Common myeloid progenitor, CD34-positive (primary cell): ENCODE measurements around the gene NUBPL.

ENCODE experiments used
- CTCF ChIA-PET: fragments of 350-600 bp; sonication (Branson Sonifier 250); formaldehyde crosslinking; loops from one replicate; lab custom pipeline; 2021; ENCODE audit warnings: antibody characterized with exemption; lab: Charles Lee
- POLR2A ChIA-PET: fragments of 350-600 bp; sonication (Branson Sonifier 250); formaldehyde crosslinking; loops from one replicate; lab custom pipeline; 2021; ENCODE audit warnings: antibody characterized with exemption; lab: Charles Lee
- DNase-seq, 3 donors: peaks; one replicate each; pipeline versions ENCODE4 v3.0.0 to v3.0.0-alpha.2; 2013
- H3K27ac ChIP-seq, 2 experiments: 1 replicate in 1 of 2; 2 replicates in 1 of 2; pipeline ENCODE4 v1.7.0; 2013; ENCODE audit warnings: inconsistent platforms in 2 of 2, low read length in 2 of 2, mild to moderate bottlenecking in 2 of 2, low read depth in 1 of 2, moderate library complexity in 1 of 2; ENCODE audit not compliant: severe bottlenecking in 2 of 2, insufficient read depth in 1 of 2, poor library complexity in 1 of 2
- H3K27me3 ChIP-seq, 5 experiments: replicated peaks in 2 of 5; 1 replicate in 3 of 5; 2 replicates in 2 of 5; pipeline versions ENCODE4 v1.6.1 to v1.7.0; 2013; ENCODE audit warnings: low read length in 4 of 5, mild to moderate bottlenecking in 2 of 5, moderate library complexity in 2 of 5, inconsistent platforms in 1 of 5; ENCODE audit not compliant: insufficient read depth in 5 of 5, control insufficient read depth in 4 of 5
- H3K36me3 ChIP-seq, 4 experiments: 1 replicate in 2 of 4; 2 replicates in 2 of 4; pipeline versions ENCODE4 v1.6.1 to v1.7.0; 2013; ENCODE audit warnings: low read length in 3 of 4, control low read depth in 1 of 4, mild to moderate bottlenecking in 1 of 4; ENCODE audit not compliant: control insufficient read depth in 4 of 4, insufficient read depth in 4 of 4
- H3K4me1 ChIP-seq, 4 experiments: 1 replicate in 3 of 4; 2 replicates in 1 of 4; pipeline versions ENCODE4 v1.6.1 to v1.7.1; 2013; ENCODE audit warnings: low read length in 3 of 4, mild to moderate bottlenecking in 3 of 4, control low read depth in 1 of 4, inconsistent platforms in 1 of 4, moderate library complexity in 1 of 4; ENCODE audit not compliant: control insufficient read depth in 4 of 4, insufficient read depth in 4 of 4; ENCODE audit errors: control extremely low read depth in 1 of 4
- H3K4me3 ChIP-seq, 7 experiments: 1 replicate in 4 of 7; 2 replicates in 3 of 7; pipeline versions ENCODE4 v1.5.1 to v1.7.0; 2013; ENCODE audit warnings: mild to moderate bottlenecking in 7 of 7, low read length in 6 of 7, moderate library complexity in 6 of 7, inconsistent platforms in 2 of 7, low read depth in 2 of 7, control low read depth in 1 of 7; ENCODE audit not compliant: insufficient read depth in 4 of 7, control insufficient read depth in 1 of 7; ENCODE audit errors: extremely low read depth in 1 of 7
- H3K9me3 ChIP-seq, 5 experiments: 1 replicate in 4 of 5; 2 replicates in 1 of 5; pipeline versions ENCODE4 v1.6.1 to v1.7.1; 2013; ENCODE audit warnings: low read length in 4 of 5, mild to moderate bottlenecking in 2 of 5, inconsistent platforms in 1 of 5, low read depth in 1 of 5, moderate library complexity in 1 of 5; ENCODE audit not compliant: control insufficient read depth in 4 of 5, insufficient read depth in 2 of 5; ENCODE audit errors: control extremely low read depth in 1 of 5
- WGBS: methylation state at CpG from one replicate; pipeline ENCODE4 v1.1.5; 2013; ENCODE audit not compliant: insufficient coverage; 5-methylcytosine and 5-hydroxymethylcytosine counted together

The NUBPL gene

GRCh38 chr14:31682768-31683167 lies 121.6 kb downstream of the NUBPL start:
- Histone ChIP-seq H3K36me3 (peaks cover 0 to 18% (median 3%) of the 10 kb centered on the region in 4 experiments), H3K9me3 (peaks cover 0 to 22% (median 0%) of the 10 kb centered on the region in 5 experiments), H3K27ac (no peak overlapping the region), H3K27me3 (no peaks in the 10 kb centered on the region), H3K4me1 (no peaks in the 10 kb centered on the region), H3K4me3 (no peak overlapping the region)
- 100% methylated on average over 1 of the region's 2 CpGs for WGBS
- CTCF ChIA-PET: no interaction called here
- POLR2A ChIA-PET: no interaction called here
- no peak for DNase-seq

GRCh38 chr14:31687726-31688125 lies 126.5 kb downstream of the NUBPL start:
- H3K4me3 ChIP-seq: no peak overlapping the region
- H3K27me3 ChIP-seq: no peaks in the 10 kb centered on the region
- DNase-seq: peak in 2 of 3 donors; percentile 2 to 37
- H3K36me3 ChIP-seq: peaks cover 0 to 3% (median 0%) of the 10 kb centered on the region in 4 experiments
- H3K27ac ChIP-seq: no peak overlapping the region
- POLR2A ChIA-PET: no interaction called here
- no CpG with 5 or more reads among the region's 1 CpG for WGBS
- H3K4me1 ChIP-seq: no peaks in the 10 kb centered on the region
- H3K9me3 ChIP-seq: peaks cover 0 to 15% (median 0%) of the 10 kb centered on the region in 5 experiments
- CTCF ChIA-PET: no interaction called here

GRCh38 chr14:31690056-31690455 lies 128.9 kb downstream of the NUBPL start:
- ChIA-PET CTCF (no interaction called here), POLR2A (no interaction called here)
- no peaks in the 10 kb centered on the region for H3K27me3 ChIP-seq
- WGBS: 93% methylated on average over 1 of the region's 3 CpGs
- H3K4me3 ChIP-seq: no peak overlapping the region
- H3K9me3 ChIP-seq: peaks cover 0 to 3% (median 0%) of the 10 kb centered on the region in 5 experiments
- no peaks in the 10 kb centered on the region for H3K36me3 ChIP-seq
- H3K4me1 ChIP-seq: no peaks in the 10 kb centered on the region
- no peak overlapping the region for H3K27ac ChIP-seq
- no peak for DNase-seq

- Histone ChIP-seq H3K4me1 (no peaks in the 10 kb centered on the region), H3K9me3 (no peaks in the 10 kb centered on the region), H3K27ac (peak overlapping the region in 1 of 2 experiments; percentile 12), H3K36me3 (peaks cover 0 to 4% (median 0%) of the 10 kb centered on the region in 4 experiments), H3K4me3 (no peak overlapping the region), H3K27me3 (no peaks in the 10 kb centered on the region)
- POLR2A ChIA-PET: no interaction called here
- CTCF ChIA-PET: no interaction called here
- 100% methylated on average over 1 of the region's 1 CpG for WGBS
- peak in 2 of 3 donors; percentile 5 to 8 for DNase-seq
These were observed 131.2 kb downstream of the NUBPL start for GRCh38 chr14:31692376-31692781.

GRCh38 chr14:31696378-31696777 lies 135.2 kb downstream of the NUBPL start:
- DNase-seq: no peak
- Histone ChIP-seq H3K4me3 (no peak overlapping the region), H3K27me3 (no peaks in the 10 kb centered on the region), H3K4me1 (no peaks in the 10 kb centered on the region), H3K27ac (no peak overlapping the region), H3K9me3 (peaks cover 0 to 5% (median 0%) of the 10 kb centered on the region in 5 experiments), H3K36me3 (peaks cover 0 to 4% (median 0%) of the 10 kb centered on the region in 4 experiments)
- POLR2A ChIA-PET: no interaction called here
- CTCF ChIA-PET: no interaction called here
- WGBS: 98% methylated on average over 4 of the region's 4 CpGs

- CTCF ChIA-PET: no interaction called here
- no peak overlapping the region for H3K27ac ChIP-seq
- no peak for DNase-seq
- H3K4me1 ChIP-seq: no peaks in the 10 kb centered on the region
- POLR2A ChIA-PET: no interaction called here
- H3K27me3 ChIP-seq: no peaks in the 10 kb centered on the region
- H3K4me3 ChIP-seq: no peak overlapping the region
- H3K36me3 ChIP-seq: peaks cover 0 to 16% (median 6%) of the 10 kb centered on the region in 4 experiments
- peaks cover 0 to 22% (median 7%) of the 10 kb centered on the region in 5 experiments for H3K9me3 ChIP-seq
These were observed 138.6 kb downstream of the NUBPL start for GRCh38 chr14:31699809-31700208.

- WGBS: 96% methylated on average over 20 of the region's 35 CpGs
- DNase-seq: no peak
- peaks cover 0 to 20% (median 8%) of the 10 kb centered on the region in 4 experiments for H3K36me3 ChIP-seq
- H3K27me3 ChIP-seq: no peaks in the 10 kb centered on the region
- ChIA-PET CTCF (no interaction called here), POLR2A (no interaction called here)
- H3K27ac ChIP-seq: no peak overlapping the region
- H3K9me3 ChIP-seq: peaks cover 0 to 26% (median 10%) of the 10 kb centered on the region in 5 experiments
- no peak overlapping the region for H3K4me3 ChIP-seq
- no peaks in the 10 kb centered on the region for H3K4me1 ChIP-seq
These were observed 139.3 kb downstream of the NUBPL start for GRCh38 chr14:31700282-31701074.
